ENCODE measurements around the gene VKORC1.

VKORC1 gene

DNA sequence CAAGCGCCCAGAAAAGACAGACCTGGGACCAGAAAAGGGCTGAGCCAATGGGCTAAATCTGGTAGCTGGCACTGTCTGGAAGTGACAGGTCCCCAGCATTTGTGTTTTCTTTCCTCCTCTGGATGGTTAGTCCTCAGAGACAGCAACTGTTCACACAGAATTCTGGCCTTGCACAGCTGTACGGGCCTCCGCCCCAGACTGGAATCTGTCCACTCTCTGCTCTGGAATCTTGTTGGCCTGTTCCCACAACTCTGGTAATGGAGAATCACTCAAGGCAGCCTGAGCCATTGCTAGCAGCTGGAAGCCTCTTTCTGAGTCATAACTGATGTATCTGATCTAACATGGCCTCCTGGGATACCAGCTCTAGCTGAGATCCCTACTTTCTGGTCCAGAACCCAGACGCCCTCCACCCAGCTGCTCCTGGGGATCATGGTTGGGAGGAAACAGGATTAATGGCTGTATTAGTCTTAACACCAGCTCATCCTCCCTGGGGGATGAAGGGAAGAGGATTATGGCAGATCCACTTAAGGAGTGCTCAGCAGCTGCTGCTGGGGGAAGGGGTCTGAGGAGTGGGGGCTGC, 29.6 kb downstream of the VKORC1 start:
- Histone ChIP-seq H3K9ac (ENCODE audit: low read length) (peak overlapping the region; percentile 63), H3K4me1 (ENCODE audit: control insufficient read depth, insufficient read depth, low read length) (peaks cover 17% of the 10 kb centered on the region), H3K9me3 (ENCODE audit: control insufficient read depth, low read length) (no peaks in the 10 kb centered on the region), H3K27me3 (replicated peaks; ENCODE audit: control insufficient read depth, insufficient read depth, low read length) (no peaks in the 10 kb centered on the region), H3K4me3 (ENCODE audit: low read length) (peak overlapping the region; percentile 49), H3K36me3 (ENCODE audit: control insufficient read depth, insufficient read depth, low read length, severe bottlenecking) (peaks cover 31% of the 10 kb centered on the region)
- peak; percentile 96 for DNase-seq (ENCODE audit: low read depth)

DNA sequence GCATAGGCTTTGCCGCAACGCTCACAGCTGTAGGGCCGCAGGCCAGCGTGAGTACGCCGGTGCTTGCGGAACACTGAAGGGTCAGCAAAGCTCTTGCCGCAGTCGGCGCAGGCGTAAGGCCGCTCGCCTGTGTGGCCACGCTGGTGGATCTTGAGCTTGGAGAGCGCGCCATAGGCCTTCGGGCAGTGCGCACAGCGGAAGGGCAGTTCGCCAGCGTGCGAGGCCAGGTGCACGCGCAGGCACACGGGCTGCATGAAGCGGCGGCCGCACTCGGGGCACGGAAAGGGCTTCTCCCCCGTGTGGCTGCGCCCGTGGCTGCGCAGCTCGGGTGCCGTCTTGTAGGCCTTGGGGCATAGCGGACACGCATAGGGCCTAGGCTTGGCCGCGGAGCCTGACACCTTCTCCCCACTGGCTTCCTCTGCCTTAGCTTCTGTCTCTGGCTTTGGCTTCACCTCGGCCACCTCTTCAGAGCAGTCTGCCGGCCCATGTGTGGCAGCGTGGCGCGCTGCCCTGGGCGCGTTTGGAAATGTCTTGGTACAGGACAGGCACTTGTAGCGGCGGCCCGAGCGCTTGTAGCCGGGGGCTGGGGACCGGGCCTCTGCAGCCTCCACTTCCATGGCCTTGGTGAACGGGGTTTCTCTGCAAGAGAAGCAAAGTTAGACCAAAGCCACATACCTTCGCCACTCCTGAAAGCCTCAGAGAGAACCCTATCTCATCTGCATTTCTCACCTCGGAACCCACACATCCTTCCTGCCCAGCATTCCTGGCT, 30.6 kb downstream of the VKORC1 start:
- peaks cover 31% of the 10 kb centered on the region for H3K36me3 ChIP-seq (ENCODE audit: control insufficient read depth, insufficient read depth, low read length, severe bottlenecking)
- no peak for DNase-seq (ENCODE audit: low read depth)
- H3K4me3 ChIP-seq (ENCODE audit: low read length) = peak overlapping the region; percentile 49
- peak overlapping the region; percentile 63 for H3K9ac ChIP-seq (ENCODE audit: low read length)
- no peaks in the 10 kb centered on the region for H3K9me3 ChIP-seq (ENCODE audit: control insufficient read depth, low read length)
- H3K4me1 ChIP-seq (ENCODE audit: control insufficient read depth, insufficient read depth, low read length) = peaks cover 17% of the 10 kb centered on the region
- H3K27me3 ChIP-seq (replicated peaks; ENCODE audit: control insufficient read depth, insufficient read depth, low read length) = no peaks in the 10 kb centered on the region

DNA sequence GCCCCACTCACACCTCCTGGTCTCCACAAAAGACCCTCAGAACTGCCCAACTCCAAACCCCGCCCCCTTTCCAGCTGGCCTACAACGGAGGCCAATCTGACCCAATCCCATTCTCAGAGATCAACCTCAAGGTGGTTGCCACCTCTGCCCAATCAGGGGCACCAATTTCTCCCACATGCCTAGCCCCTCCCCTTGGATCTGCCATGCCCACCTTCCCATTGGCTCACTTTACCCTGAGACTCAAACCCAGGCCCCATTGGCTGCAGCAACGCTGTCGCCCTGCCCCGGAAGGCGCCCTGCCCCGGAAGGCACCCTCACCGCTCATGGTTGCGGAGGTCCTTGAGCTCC, 31.1 kb downstream of the VKORC1 start:
- Histone ChIP-seq H3K4me1 (ENCODE audit: control insufficient read depth, insufficient read depth, low read length) (peaks cover 17% of the 10 kb centered on the region), H3K36me3 (ENCODE audit: control insufficient read depth, insufficient read depth, low read length, severe bottlenecking) (peaks cover 31% of the 10 kb centered on the region), H3K27me3 (replicated peaks; ENCODE audit: control insufficient read depth, insufficient read depth, low read length) (no peaks in the 10 kb centered on the region), H3K9me3 (ENCODE audit: control insufficient read depth, low read length) (no peaks in the 10 kb centered on the region), H3K9ac (ENCODE audit: low read length) (peak overlapping the region; percentile 2), H3K4me3 (ENCODE audit: low read length) (no peak overlapping the region)
- DNase-seq (ENCODE audit: low read depth) = no peak

DNA sequence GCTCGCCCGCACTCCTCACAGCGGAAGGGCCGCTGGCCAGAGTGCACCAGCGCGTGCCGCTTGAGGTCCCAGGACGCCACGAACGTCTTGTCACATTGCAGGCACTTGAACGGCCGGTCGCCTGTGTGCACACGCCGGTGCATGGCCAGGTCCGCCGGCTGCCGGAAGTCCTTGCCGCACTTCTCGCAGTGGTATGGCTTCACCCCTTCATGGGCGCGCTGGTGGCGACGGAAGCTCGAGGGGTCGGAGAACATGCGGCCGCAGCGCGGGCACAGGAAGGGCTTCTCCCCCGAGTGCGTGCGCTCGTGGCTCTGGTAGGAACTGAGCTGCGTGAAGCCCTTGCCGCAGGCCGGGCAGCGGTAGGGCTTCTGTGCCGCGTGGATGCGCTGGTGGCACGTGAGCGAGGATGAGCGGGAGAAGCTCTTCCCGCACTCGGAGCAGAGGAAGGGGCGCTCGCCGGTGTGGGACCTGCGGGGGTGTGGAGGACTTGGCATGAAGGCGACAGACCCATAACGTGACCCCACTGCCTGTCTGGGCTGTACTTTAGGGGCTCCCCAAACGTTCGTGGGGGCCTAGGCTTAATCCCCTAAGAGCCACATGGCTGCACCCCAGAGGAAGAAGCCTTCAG, 32.7 kb downstream of the VKORC1 start:
- DNase-seq (ENCODE audit: low read depth) = no peak
- Histone ChIP-seq H3K4me3 (ENCODE audit: low read length) (no peak overlapping the region), H3K4me1 (ENCODE audit: control insufficient read depth, insufficient read depth, low read length) (peaks cover 17% of the 10 kb centered on the region), H3K27me3 (replicated peaks; ENCODE audit: control insufficient read depth, insufficient read depth, low read length) (no peaks in the 10 kb centered on the region), H3K36me3 (ENCODE audit: control insufficient read depth, insufficient read depth, low read length, severe bottlenecking) (peaks cover 34% of the 10 kb centered on the region), H3K9ac (ENCODE audit: low read length) (no peak overlapping the region), H3K9me3 (ENCODE audit: control insufficient read depth, low read length) (no peaks in the 10 kb centered on the region)

DNA sequence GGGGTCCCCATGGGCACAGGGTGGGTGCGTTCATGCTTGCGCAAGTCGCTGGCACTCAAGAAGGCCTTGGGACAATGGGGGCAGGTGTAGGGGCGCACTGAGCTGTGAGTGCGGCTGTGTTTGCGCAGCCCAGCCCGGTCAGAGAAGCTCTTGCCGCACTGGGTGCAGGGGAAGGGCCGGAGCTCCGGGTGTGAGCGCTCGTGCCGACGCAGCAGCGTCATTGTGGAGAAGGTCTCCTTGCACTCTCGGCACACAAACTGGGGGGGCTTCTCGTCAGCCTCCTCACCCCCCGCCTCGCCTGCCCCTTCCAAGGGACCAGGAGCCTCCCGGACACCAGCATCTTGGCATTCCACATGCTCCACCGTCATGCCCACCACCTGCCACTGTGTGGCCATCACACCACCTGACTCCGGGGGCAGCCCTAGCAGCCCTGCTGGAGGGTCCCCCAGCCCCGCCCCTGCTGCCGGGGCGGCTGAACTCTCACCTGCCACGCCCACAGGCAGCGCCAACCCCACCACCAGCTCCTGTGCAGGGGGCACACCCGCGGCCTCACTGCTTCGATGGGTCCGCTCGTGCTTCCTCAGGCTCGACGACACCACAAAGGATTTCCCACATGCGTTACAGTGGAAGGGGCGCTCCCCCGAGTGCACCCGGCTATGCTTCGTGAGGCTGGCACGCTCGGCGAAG, 33.3 kb downstream of the VKORC1 start:
- no peak overlapping the region for H3K4me3 ChIP-seq (ENCODE audit: low read length)
- peaks cover 34% of the 10 kb centered on the region for H3K36me3 ChIP-seq (ENCODE audit: control insufficient read depth, insufficient read depth, low read length, severe bottlenecking)
- H3K9ac ChIP-seq (ENCODE audit: low read length) = no peak overlapping the region
- peaks cover 17% of the 10 kb centered on the region for H3K4me1 ChIP-seq (ENCODE audit: control insufficient read depth, insufficient read depth, low read length)
- no peaks in the 10 kb centered on the region for H3K9me3 ChIP-seq (ENCODE audit: control insufficient read depth, low read length)
- H3K27me3 ChIP-seq (replicated peaks; ENCODE audit: control insufficient read depth, insufficient read depth, low read length) = no peaks in the 10 kb centered on the region
- DNase-seq (ENCODE audit: low read depth) = no peak

DNA sequence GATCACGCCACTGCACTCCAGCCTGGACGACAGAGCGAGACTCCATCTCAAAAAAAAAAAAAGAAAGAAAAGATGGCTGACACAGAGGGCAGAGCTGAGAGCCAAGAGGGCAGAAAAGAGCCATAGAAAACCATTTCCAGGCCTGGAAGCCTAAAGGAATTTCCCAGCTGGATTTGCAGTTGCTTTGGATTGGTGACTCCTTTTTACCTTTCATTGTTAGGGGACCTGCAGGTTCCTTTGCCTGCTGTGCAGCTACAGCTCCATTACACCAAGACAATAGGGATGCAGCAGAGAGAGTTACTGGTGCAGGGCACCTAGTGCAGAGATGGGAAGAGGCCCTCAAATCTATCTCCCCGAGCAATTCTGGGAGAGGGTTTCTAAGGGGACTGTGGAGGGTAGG, 39.0 kb downstream of the VKORC1 start:
- Histone ChIP-seq H3K36me3 (ENCODE audit: control insufficient read depth, insufficient read depth, low read length, severe bottlenecking) (peaks cover 7% of the 10 kb centered on the region), H3K9me3 (ENCODE audit: control insufficient read depth, low read length) (no peaks in the 10 kb centered on the region), H3K9ac (ENCODE audit: low read length) (no peak overlapping the region), H3K27me3 (replicated peaks; ENCODE audit: control insufficient read depth, insufficient read depth, low read length) (no peaks in the 10 kb centered on the region), H3K4me1 (ENCODE audit: control insufficient read depth, insufficient read depth, low read length) (peaks cover 12% of the 10 kb centered on the region), H3K4me3 (ENCODE audit: low read length) (no peak overlapping the region)
- DNase-seq (ENCODE audit: low read depth) = no peak

DNA sequence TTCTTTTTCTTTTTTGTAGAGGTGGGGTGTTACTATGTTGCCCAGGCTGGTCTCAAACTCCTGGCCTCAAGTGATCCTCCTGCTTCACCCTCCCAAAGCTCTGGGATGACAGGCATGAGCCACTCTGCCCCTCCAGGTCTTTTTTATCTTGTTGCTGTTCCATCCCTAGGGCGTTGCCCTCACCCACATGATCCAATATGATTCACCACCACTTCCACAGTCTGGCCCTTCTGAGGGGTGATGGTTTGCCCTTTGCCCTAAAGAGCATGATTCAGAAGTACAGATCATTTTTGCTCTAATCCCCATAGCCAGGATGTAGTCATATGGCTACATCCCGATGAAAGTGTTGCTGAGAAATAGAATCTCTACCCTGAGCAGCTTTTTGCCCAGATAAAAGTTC, 42.5 kb downstream of the VKORC1 start:
- peak overlapping the region; percentile 56 for H3K9ac ChIP-seq (ENCODE audit: low read length)
- peaks cover 12% of the 10 kb centered on the region for H3K4me1 ChIP-seq (ENCODE audit: control insufficient read depth, insufficient read depth, low read length)
- H3K4me3 ChIP-seq (ENCODE audit: low read length) = no peak overlapping the region
- H3K36me3 ChIP-seq (ENCODE audit: control insufficient read depth, insufficient read depth, low read length, severe bottlenecking) = no peaks in the 10 kb centered on the region
- DNase-seq (ENCODE audit: low read depth) = peak; percentile 77
- H3K9me3 ChIP-seq (ENCODE audit: control insufficient read depth, low read length) = no peaks in the 10 kb centered on the region
- no peaks in the 10 kb centered on the region for H3K27me3 ChIP-seq (replicated peaks; ENCODE audit: control insufficient read depth, insufficient read depth, low read length)

DNA sequence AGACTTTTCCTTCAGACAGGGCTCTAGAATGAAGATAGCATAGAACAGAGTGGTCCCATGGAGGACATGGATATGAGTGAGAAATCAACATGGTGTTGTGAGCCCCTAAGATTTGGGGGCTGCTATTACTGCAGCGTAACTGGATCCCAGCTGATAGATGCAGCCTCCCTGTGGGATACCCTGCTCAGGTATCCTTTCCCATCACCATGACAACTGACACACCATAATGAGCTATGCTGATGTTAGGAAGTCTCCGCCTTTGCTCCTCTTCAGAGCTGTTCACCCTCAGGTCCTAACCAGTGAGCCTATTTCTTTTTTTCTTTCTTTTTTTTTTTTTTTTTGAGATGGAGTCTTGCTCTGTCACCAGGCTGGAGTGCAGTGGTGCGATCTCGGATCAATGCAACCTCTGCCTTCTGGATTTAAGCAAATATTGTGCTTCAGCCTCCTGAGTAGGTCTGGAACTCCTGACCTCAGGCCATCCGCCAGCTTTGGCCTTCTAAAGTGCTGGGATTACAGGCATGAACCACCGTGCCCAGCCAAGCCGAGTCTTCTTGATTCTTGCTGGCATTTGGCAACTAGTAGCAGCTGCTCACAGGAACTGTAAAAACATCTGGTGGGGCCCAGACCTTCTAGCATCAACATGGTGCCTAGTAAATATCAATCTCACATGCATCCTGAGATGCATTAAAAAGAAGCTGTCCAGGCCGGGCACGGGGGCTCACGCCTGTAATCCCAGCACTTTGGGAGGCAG, 44.1 kb downstream of the VKORC1 start:
- Histone ChIP-seq H3K4me3 (ENCODE audit: low read length) (no peak overlapping the region), H3K36me3 (ENCODE audit: control insufficient read depth, insufficient read depth, low read length, severe bottlenecking) (no peaks in the 10 kb centered on the region)
- DNase-seq (ENCODE audit: low read depth) = no peak

DNA sequence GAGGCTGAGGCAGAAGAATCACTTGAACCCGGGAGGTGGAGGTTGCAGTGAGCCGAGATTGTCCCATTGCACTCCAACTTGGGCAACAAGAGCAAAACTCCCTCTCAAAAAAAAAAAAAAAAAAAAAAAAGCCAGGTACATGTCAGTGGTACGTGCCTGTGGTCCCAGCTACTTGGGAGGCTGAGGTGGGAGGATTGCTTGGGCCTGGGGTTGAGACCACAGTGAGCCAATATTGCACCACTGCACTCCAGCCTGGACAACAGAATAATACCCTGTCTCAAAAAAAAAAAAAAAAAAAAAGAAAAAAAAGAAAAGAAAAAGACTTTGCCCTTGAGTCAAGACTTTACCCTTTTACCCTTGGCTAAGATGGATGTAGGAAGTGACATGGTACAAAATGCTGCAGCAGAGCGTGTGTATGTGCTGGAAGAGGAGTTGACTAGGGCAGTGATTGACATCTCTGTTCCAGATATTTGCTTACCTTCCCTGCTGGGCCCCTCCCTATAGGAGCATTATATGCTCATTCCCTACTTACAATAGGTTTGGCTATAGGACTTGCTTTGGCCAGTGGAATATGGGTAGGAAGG, 50.6 kb downstream of the VKORC1 start:
- H3K27me3 ChIP-seq (replicated peaks; ENCODE audit: control insufficient read depth, insufficient read depth, low read length) = no peaks in the 10 kb centered on the region
- no peaks in the 10 kb centered on the region for H3K9me3 ChIP-seq (ENCODE audit: control insufficient read depth, low read length)
- no peak for DNase-seq (ENCODE audit: low read depth)
- no peaks in the 10 kb centered on the region for H3K4me1 ChIP-seq (ENCODE audit: control insufficient read depth, insufficient read depth, low read length)
- no peak overlapping the region for H3K9ac ChIP-seq (ENCODE audit: low read length)
- H3K36me3 ChIP-seq (ENCODE audit: control insufficient read depth, insufficient read depth, low read length, severe bottlenecking) = peaks cover 36% of the 10 kb centered on the region
- no peak overlapping the region for H3K4me3 ChIP-seq (ENCODE audit: low read length)

More for the DNA sequence above, 44.1 kb downstream of the VKORC1 start:
- Histone ChIP-seq H3K9me3 (ENCODE audit: control insufficient read depth, low read length) (no peaks in the 10 kb centered on the region), H3K27me3 (replicated peaks; ENCODE audit: control insufficient read depth, insufficient read depth, low read length) (no peaks in the 10 kb centered on the region), H3K4me1 (ENCODE audit: control insufficient read depth, insufficient read depth, low read length) (peaks cover 12% of the 10 kb centered on the region), H3K9ac (ENCODE audit: low read length) (no peak overlapping the region)

DNA sequence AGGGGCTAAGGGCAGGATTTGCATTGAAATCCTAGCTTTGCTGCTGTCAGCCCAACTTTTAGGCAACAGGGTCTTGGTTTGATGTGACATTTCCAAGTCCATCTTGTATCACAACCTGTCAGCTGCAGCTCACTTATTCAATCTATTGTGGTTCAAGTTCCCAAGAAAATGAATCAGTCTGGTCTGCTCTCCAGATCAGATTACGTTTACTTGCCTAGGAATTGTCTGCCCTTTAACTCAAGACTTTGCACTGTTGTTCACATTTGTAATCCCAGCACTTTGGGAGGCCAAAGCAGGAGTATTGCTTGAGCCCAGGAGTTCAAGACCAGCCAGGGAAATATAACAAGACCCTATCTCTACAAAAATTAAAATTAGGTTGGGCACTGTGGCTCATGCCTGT, 51.2 kb downstream of the VKORC1 start:
- no peak overlapping the region for H3K9ac ChIP-seq (ENCODE audit: low read length)
- H3K4me1 ChIP-seq (ENCODE audit: control insufficient read depth, insufficient read depth, low read length) = no peaks in the 10 kb centered on the region
- H3K36me3 ChIP-seq (ENCODE audit: control insufficient read depth, insufficient read depth, low read length, severe bottlenecking) = peaks cover 42% of the 10 kb centered on the region
- no peak overlapping the region for H3K4me3 ChIP-seq (ENCODE audit: low read length)
- no peaks in the 10 kb centered on the region for H3K9me3 ChIP-seq (ENCODE audit: control insufficient read depth, low read length)
- H3K27me3 ChIP-seq (replicated peaks; ENCODE audit: control insufficient read depth, insufficient read depth, low read length) = no peaks in the 10 kb centered on the region
- no peak for DNase-seq (ENCODE audit: low read depth)

Data from adipocyte (in vitro differentiated cells).